Hair follicular keratinocyte (primary cell): ENCODE measurements around the gene SLC35F3. TPM values are rescaled to one million over a fixed set of nuclear protein-coding genes. Genes with fewer than 3 reads are reported as not detected.

Experiments
- total RNA-seq: library from RNA; depleted of rRNA; stranded (reverse); fragments of >200 nt; gene quantifications from 2 replicates; pipeline ENCODE4 v1.2.3, GENCODE V29; 2015

SLC35F3 gene
- total RNA-seq, result 8.3 and 10.9 TPM in 2 replicates

DNA sequence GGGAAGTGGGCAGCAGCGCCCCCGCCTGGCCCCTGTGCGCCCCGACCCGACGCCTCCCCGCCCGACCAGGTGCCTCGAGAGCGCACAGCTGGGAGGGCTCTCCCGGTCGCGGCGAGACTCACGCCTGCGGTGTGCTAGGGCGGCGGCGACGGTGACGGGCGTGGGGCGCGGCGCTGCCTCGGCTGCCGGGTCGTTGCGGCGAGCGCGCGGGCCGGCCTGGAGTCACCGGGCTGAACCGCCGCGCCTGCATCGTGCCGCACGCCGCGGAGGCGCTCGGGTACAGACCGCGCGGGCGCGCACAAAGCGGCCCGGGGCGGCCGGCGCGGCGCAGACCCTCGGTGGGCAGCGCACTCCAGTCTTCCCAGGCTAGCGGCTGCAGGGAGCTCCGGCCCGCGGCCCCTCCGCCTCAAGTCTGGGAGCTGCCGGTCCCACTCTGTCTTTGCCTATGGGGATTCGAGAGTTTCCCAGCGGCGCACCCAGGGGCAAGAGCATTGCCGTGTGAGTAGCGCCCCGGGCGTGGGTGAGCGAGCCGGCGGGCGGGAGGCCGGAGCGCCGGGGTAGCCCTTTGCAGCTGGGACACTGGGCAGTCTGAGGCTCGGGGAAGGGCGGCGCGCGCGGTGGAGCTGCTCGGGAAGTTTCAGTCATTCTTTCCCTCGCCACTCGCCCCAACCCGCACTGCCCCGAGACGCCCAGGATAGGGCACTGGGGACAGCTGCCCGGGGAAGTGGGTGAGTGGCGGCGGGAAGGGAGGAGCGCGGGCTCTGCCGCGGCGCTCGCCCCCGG lies at the start of gene SLC35F3:
Gene SLC35F3 (plus strand): TSS at position 44 of the 783 bp plus-strand sequence.

DNA sequence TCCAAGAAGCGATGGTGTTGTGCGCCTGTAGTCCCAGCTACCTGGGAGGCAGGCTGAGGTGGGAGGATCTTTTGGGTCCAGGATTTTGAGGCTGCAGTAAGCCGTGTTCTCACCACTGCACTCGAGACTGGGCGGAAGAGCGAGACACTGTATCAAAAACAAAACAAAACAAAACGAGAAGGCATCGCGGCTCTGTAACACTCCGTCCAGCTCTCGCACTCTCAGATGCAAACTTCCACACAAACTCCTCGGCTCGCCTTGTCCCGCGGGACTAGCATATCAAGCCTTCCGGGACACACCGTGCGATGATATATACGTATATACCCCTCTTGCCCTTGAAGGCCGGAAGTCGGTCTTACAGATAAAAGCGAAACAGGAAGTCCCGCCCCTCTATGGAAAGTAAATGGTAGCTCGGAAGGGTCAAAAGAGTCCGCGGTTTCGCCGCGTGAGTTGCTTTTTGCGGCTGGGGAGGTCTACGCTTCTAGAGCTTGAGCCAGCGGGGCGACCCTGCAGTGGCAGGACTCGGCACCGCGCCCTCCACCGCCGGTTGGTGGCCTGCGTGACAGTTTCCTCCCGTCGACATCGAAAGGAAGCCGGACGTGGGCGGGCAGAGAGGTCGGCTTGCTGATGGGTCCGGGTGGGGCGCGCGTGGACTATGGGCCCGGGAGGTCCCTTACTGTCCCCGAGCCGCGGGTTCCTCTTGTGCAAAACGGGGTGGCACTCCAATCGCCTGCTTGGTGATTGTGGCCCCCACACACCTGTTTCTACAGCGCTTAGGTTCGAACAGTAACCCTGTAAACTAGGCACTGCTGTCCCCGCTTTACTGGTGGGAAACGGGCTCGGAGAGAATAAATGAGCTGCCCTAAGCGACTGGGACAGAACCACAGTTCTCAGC lies 468.8 kb downstream of the SLC35F3 start, which contains the start of gene COA6:
Gene COA6 (plus strand): TSS at position 393 of the 895 bp plus-strand sequence. CDS start 11 bp downstream, at position 404.

